HG02852 (cell line): ENCODE data around the gene TMEM62.
"Not testable (repeated sequence)": the region's sequence is repeated elsewhere in the genome, so short reads cannot be mapped to it uniquely, and the experiment has no call there.

Source experiments
- ATAC-seq: cut with Tn5 transposase; IDR thresholded peaks from one replicate; pipeline ENCODE4 v1.9.1; 2021; ENCODE audit warnings: mild to moderate bottlenecking, moderate library complexity; ENCODE audit not compliant: unreplicated experiment

Gene TMEM62

GRCh38 chr15:43208052-43209002 is 74.9 kb downstream of the TMEM62 start:
- no peak for ATAC-seq

GRCh38 chr15:43209059-43209824 is 75.9 kb downstream of the TMEM62 start:
- ATAC-seq = no peak

DNA sequence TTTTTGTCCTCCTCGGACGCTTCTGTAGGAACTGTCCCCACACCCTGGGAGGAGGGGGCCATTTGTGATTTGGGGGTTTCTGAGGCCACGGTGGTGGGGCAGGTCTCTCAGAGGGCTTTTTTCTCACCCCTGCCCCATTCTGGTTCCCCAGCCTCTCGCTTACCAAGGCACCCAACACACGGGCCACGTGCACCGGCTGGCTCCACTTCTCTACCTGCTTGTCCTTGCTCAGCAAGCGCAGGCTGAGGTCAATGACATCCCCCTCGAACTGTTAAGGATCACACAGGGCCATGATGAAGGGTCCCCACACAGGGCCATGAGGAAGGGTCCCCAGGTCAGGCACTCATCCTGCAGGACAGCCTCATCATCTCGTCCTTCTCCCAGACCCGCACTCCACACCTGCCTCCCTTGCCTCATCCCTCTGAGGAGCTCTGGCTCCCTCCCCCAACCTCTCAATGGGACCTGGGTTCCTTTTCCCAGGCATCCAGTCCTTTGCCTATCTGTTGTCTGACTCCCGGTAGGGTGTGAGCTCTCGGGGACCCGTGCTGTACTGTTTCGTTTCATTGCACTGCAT is 76.9 kb downstream of the TMEM62 start:
- ATAC-seq = no peak

GRCh38 chr15:43210807-43211206 is 77.4 kb downstream of the TMEM62 start:
- no peak for ATAC-seq

- no peak for ATAC-seq
Measured at GRCh38 chr15:43211224-43211735, 77.9 kb downstream of the TMEM62 start.

GRCh38 chr15:43212299-43212698 is 78.9 kb downstream of the TMEM62 start:
- no peak for ATAC-seq

DNA sequence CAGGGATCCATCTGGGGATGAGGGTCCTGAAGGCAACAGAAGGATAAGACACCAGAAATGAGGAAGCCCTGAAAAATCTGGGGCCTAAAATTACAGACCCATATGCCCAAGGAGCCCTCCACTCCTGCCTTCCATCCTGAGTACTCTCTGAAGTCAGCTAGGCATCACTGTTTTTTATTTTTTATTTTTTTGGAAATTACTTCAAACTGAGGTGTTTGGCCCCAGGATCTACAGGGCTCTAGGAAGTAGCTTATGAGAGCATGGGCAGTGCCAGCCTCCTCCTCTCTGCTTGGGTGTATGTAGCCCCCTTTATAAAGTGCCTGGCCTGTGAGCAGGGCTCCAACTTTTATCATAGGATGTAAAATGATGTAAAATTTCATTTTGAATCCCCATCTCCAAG is 79.6 kb downstream of the TMEM62 start:
- no peak for ATAC-seq

DNA sequence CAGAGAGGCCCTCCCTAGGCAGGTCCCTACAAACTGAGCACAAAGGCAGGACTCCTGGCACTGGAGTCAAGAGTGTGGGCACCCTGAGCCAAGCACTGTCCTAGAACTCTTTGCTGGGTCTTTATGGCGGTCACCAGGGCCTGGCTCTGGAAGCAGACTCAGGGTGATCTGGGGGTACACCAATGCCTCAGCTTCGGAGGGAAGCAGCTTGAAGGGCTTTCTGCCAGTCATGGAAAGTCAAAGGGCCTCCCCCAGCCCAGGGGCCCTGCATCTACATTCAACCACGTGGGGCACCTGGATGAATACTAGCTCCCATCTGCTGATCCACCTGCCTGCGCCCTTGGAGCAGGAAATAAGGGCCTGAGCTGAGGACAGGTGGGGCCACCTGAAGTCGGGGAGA is 80.1 kb downstream of the TMEM62 start:
- ATAC-seq = no peak

- no peak for ATAC-seq
Measured at GRCh38 chr15:43214169-43214568, 80.8 kb downstream of the TMEM62 start.

GRCh38 chr15:43214592-43215295 is 81.4 kb downstream of the TMEM62 start:
- ATAC-seq = no peak

DNA sequence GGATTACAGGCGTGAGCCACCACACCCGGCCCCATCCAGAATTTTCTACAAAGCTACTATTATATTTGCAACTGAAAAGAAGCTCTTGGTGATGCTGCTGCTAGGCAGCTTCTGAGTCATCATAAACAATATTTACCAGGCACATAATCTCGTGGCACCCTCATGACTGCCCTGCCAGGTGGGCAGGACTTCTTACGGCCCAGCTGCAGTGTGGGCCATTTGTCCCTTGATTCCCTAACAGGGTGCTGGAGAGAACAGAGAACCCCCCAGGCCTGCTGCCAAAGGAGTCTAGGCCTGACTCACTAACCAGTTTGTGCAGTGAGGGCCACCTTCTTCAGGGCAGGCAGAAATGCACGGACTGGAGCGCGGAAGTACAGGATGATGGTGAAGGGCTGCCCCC is 82.6 kb downstream of the TMEM62 start:
- ATAC-seq = no peak

DNA sequence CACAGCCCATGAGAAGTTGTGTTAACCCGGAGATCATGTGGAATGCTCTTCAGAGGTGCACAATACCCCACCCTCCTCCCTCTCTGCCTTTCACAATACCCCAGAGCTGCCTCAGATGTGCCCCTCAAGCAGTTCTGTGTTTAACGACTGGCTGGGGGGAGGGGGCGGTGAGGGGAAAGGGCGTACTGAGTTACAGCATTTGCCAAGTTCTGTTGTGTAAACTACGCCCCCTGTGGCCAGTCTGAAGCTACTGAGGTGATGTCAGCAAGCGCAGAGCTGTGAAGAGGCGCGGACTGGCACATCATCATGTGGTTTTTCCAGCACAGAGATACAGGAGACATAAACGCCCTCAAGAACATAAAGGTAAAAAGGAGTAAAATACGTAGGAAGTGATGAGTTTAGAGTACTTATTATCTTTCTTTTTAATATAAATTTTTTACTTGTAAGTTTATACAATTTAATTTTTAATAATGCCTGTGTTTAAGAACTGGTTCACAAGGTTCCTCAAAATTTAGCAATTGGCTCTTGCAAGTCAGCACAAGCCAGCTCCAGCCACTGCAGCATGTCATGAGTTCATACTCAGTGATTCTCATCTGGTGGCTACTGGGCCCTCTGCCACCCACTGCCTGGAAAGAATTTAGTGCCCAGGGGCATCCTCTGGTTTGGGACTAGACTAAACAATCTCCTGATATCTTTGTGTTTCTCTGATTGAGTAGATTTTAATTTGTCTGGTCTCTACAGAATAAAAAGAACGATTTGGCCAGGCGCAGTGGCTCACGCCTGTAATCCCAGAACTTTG is 85.7 kb downstream of the TMEM62 start:
- ATAC-seq = no peak

- no peak for ATAC-seq
Measured at GRCh38 chr15:43219929-43220928, 86.8 kb downstream of the TMEM62 start.

- ATAC-seq = no peak
Measured at GRCh38 chr15:43220991-43221403, 87.6 kb downstream of the TMEM62 start, which contains the start of gene EPB42. EPB42 (minus strand) TSS chr15:43221018; CDS start chr15:43220825, 193 bp downstream.

DNA sequence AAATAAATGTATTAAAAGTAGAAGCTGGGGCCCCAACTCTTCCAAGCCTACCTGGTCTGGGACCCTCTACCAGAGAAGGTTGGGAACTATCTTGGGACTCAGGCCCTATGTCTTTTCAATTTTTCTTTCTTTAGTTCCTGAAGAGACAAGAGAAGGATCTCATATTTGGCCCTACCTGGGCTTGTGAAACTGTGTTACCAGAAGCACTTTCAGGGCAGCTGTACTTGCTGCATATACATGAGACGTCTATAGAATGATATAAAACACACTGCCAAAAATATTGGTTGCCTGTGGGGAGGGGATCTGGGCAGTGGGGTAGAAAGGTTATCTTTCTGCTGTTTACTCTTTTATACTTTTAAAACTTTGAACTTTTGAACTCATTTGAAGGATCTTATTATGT is 88.0 kb downstream of the TMEM62 start:
- ATAC-seq = no peak

GRCh38 chr15:43225201-43225949 is 92.0 kb downstream of the TMEM62 start:
- ATAC-seq = no peak

DNA sequence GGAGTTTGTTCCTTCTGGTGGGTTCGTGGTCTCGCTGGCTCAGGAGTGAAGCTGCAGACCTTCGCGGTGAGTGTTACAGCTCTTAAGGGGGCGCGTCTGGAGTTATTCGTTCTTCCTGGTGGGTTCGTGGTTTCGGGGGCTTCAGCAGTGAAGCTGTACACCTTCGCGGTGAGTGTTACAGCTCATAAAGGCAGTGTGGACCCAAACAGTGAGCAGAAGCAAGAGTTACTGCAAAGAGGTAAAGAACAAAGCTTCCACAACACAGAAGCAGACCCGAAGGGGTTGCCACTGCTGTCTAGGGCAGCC is 92.5 kb downstream of the TMEM62 start:
- ATAC-seq = not testable (repeated sequence)
